Measurements from ENCODE around the gene UBASH3A.
A peak's percentile ranks its signal among the peaks of the same experiment; 100 is the strongest.

The UBASH3A gene

DNA sequence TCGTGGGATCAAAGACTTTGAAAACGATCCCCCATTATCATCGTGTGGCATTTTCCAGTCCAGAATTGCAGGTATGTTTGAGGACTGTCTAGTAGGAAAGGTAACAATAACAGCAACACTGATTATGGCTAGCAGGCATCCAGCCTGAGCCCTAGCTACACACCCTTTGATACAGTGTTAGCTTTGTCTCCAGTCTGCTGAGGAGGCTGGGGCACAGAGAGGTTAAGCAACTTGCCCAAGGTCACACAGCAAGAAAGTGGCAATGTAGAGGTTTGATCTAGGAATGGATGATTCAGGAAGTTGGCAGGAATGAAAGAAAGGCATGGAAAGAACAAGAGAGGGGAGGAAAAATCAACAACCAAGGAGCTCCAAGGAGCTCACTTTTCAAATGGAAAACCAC is 31.2 kb downstream of the UBASH3A start:
- no peak for DNase-seq

DNA sequence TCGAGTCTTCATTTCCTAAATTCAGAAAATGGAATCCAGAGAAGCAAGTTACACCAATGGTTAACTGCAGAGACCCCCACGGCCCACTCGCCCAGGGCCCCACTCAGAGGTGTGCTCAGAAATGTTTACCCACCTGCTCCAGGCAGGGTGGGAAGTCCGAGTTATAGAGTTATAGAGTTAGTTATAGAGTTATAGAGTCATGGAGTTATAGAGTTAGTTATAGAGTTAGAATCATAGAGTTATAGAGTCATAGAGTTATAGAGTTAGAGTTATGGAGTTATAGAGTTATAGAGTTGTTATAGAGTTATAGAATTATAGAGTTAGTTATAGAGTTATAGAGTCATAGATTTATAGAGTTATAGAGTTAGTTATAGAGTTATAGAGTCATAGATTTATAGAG is 31.7 kb downstream of the UBASH3A start:
- no peak for DNase-seq

DNA sequence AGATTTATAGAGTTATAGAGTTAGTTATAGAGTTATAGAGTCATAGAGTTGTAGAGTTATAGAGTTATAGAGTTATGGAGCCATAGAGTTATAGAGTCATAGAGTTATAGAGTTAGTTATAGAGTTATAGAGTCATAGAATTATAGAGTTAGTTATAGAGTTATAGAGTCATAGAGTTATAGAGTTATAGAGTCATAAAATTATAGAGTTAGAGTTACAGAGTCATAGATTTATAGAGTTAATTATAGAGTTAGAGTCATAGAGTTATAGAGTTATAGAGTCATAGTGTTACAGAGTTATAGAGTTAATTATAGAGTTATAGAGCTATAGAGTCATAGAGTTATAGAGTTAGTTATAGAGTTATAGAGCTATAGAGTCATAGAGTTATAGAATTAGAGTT is 32.1 kb downstream of the UBASH3A start:
- no peak for DNase-seq

DNA sequence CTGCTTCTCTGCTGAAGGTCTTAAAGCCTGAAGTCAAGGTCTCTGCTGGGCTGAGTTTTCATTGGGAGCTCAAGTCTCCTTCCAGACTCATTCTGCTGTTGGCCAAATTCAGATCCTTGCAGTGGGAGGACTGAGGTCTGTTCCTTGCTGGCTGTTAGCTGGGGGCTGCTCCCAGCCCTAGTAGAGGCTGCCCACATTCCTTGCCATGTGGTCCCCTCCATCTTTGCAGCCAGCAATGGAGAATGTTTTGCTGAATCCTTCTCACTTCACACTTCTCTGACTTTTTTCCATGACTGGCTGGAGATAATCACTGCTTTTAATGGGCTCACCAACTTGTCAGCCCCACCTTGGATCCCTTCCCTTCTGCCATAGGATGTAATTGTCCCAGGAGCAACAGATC is 33.2 kb downstream of the UBASH3A start:
- DNase-seq: no peak

DNA sequence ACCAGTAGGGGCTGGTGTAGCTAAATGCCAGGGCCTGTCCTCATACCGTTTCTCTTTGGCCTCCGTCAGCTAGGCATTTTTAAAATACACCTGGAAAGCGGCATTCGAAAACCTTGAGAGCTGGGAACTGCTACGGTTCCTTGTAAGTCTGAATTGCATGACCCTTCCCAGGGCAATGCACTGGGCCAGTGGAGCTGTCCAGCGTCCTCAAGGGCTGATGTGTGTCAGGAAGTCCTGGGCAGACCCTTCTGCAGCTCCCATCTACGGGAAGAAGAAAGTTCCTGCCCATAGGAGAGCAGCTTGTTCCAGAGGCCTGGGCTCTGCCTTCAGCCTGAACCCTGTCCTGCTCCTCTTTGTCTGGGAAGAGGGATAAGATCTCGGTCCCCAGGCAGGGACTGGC is 34.1 kb downstream of the UBASH3A start:
- no peak for DNase-seq

DNA sequence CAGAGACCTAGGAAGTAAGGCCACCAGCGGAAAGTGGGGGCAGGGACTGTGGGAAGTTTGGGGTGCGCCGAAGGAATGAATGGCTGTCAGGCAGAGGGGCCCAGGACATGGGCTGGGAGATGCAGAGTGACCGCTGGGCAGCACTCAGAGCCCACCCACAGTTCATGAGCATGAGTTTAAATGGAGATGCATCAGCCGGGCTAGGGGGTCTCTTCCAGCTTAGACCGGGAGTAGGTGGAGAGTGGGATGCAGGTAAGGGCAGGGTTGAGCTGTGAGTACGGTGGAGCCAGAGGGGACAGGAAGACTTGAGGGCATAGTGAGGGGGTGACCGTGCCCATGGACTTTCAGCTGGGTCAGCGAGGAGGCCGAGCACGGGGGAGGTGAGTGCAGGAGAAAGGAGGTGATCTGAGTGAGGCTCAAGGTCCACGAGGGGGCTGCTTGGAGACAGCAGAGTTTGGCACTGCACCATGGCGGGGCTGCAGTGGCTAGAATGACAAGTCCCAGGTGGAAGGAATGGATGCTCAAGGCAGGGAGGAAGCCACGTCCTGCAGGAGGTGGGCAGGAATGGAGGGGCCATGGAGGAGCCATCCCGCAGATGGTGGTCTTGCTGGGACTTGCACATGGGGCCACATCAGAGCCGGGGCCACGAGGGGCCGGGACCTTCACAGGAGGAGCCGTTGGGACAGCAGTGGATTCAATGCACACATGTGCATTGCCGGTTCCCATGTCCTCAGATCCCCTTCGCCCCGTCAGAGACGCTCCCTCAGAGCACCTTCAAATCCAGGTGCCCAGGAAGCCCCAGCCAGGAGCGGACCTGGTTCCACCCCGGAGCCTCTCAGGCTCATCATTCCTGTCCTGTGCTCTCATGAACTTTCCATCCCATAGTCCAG is 34.9 kb downstream of the UBASH3A start:
- no peak for DNase-seq

DNA sequence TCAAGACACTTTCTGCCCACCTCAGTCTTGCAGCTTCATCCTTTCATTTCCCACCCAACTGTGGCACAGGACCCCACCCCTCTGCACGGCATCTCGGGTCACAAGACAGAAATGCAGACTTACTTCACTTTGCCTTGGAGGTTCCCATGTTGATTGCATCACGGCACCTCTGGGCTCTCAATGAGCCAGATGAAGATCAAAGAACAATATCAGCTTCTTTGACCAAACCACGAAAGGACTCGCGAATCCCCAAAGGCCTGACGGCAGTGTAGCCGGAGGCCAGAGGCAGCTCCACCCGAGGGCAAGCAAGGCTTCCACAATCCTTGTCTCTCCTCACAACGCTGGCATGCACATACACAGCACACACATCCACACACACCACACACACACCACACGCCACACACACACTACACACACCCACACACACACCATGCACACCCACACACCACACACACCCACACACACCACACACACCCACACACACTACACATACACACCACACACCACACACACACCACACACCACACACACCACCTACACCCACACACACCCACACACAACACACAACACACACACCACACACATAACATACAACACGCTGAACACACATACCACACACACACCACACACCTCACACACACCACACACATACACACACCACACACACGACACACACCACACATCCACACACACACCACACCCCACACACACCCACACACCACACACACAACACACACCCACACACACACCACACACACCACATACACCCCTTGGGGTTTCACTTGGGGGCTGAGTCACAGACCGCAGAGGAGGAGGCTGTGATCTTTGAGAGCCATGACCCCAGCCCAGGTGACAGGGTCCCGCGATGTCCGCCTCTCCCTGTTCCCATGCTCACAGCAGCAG is 35.8 kb downstream of the UBASH3A start:
- peak; percentile 58 for DNase-seq

DNA sequence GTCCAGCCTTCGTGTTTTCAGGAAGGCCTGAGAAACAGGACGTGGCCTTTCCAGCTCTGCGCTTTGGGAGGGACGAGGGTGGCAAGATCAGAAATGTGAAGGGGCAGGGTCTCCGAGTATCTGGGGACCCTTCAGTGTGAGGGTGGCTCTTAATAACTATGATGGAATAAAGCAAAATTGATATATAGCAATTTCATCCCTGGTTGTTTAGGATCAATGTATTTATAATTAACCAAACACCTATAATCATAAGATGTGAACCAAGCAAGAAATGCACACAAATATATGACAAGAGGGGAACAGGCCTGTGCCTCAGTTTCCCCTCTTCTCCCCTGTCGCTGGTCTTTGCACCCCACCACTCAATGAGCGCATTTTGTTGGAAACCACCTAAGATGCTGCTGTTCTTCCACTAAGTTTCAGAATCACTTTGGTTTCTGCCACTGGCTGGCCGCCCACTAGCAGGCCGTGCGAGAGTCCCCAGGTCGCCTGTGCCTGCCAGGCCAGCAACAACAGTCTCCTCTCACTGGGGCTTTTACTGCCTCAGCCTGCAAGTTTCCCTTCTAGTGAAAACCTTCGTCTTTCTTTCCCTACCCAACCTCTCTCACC is 36.6 kb downstream of the UBASH3A start:
- no peak for DNase-seq

DNA sequence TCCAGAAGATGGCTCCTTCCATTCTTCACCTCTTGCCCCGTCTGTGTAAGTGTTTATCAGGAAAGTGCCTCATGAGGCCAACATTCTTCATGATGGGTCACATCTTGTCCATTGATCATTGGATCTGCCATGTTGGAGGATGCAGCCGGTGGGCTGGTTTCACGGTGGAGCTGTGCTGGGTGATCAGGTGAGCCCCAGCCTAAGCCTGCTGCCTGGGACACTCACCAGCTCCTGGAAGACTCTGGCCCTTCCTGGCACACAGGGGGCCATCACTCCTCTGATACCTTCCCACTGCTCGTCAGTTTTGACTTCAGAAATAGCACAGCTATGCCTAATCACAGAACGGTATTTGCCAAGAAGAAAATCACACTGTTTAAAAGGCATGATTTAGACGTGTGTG is 38.3 kb downstream of the UBASH3A start:
- DNase-seq: no peak

DNA sequence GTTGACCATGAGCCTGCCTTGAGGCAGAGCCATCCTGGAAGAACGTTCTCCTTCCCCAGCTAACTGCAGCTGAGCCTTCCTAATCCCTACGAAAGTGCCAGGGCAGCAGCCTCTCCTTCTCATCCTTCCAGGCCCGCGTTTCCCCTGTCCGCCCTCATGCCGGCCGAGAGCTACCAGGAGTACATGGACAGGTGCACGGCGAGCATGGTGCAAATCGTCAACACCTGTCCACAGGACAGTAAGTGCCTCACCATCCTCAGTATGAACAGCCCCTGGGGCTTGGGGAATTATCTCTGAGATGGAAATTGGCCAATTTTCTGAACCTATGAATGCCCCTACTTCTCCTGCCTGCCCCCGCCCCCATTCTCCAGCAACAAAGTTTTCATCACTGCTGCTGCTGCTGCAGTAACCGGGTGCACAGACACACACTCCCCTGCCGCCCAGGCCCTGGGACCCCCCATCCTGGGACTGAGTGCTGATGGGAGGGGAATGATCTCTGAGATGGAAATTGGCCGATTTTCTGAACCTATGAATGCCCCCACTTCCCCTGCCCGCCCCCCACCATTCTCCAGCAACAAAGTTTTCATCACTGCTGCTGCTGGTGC is 39.6 kb downstream of the UBASH3A start:
- DNase-seq: no peak

DNA sequence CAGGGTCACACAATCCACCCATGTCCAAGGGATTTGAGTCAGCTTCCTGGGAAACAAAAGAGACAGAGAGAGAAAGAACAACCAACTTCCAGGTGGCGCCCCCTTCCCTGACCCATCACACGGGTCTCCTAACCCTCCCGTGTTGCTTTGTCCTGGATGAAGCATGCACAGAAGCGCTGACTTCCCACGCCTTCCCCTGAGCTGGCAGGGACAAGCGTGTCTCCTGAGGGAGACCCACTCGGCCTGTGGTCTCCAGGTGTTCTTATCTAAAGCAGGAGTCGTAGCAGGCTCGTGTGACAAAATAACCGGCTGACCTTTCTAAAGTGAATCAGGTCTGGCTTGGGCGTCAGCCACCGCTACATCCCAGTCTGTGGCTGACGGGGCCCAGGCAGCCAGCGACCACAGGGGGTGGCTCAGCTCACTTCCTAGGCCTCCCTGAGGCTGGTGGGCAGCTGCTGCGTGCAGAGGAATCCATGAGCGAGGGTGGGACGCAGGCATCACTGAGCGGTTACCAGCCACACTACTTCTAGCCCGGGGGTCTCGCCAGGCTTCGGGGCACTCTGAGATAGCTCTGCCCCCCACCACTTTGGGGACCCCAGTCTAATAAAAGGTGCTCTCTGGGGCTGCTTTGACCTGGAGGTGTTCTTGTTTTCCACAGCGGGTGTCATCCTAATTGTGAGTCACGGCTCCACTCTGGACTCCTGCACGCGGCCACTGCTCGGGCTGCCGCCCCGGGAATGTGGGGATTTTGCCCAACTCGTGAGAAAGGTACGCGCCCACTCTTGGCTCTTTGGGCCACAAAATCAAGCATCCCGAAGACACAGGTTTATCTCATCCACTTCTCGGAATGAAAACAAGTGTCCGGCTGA is 40.4 kb downstream of the UBASH3A start:
- no peak for DNase-seq

DNA sequence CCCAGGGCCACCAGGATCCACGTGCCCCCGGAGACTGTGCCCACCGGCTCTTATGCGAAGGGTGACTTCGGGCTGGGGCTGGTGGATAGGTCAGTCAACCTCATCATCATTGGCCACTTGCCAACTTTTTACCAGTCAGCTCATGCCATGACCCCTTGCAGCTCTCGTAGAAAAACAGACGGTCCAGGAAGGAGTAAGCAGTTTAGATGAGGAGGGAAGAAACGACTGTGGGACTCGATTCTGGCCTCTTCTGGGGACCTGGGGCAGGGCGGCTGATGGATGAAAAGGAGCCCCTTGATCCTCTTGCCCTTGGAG is 41.0 kb downstream of the UBASH3A start:
- DNase-seq: no peak

DNA sequence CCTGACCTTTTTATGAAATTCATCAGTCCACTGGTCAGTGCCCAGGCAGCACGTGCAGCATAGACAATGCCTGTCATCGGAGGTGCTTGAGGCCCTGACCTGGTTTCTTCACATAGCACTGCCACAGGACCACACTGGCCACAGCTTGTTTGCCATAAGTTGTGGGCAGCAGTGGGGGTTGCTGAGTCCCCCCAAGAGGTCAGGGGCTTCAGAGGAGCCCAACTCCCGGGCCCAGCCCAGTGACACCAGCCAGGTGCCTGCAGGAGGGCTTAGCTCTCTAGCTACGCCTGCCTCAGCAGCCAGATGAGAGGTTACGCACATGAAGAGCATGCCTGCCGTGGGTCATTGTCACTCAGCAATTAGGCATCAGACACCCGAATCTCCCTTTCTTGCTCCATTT is 41.6 kb downstream of the UBASH3A start:
- DNase-seq: no peak

DNA sequence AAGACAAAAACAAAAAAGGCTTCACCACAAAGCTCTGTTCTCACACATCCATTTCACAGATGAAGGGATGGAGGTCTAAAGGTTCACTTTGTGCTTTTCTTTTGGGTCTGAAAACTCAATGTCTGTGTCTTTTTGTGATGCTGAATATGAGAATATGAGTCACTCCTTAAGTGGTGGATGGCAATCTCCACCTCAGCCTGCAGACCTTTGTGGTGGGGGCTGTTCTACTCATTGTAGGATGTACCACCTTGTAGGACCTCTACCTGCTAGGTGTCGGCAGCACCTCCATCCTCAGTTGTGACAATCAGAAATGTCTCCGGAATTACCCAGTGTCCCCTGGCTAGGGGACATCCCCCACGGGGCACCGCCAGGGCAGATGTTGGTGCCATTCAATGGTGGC is 42.8 kb downstream of the UBASH3A start:
- no peak for DNase-seq

DNA sequence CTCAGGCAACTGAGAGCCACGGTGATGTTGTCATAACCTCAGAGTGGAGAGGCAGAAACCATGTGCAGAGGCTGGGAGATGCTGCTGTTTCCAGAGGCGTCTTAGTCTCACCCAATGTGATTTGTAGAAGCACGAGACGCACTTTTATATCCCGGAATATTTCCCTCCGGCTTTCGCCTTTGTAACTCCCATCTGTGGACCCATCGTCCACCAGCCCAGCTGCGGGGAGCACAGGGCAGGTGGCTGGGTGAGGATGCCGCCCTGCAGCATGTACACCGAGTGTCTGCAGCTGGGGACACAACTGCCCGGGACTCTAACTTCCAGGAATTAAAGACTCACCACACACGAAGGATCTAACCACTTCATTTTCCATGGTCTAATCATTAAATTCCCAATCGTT is 43.5 kb downstream of the UBASH3A start:
- DNase-seq: no peak

DNA sequence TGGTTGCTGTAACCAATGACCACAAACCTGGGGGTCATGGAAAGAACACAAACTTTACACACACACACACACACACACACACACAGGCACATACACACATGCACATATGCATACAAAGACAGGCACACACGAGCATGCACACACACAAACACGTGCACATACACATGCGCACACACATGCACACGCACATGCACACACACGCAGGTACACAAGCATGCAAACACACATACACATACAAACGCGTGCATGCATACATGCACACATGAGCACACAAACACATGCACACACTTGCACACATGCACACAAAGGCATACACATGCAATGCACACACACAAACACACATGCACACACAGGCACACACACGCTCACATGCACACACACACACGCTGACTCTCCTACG is 44.0 kb downstream of the UBASH3A start:
- DNase-seq: no peak

DNA sequence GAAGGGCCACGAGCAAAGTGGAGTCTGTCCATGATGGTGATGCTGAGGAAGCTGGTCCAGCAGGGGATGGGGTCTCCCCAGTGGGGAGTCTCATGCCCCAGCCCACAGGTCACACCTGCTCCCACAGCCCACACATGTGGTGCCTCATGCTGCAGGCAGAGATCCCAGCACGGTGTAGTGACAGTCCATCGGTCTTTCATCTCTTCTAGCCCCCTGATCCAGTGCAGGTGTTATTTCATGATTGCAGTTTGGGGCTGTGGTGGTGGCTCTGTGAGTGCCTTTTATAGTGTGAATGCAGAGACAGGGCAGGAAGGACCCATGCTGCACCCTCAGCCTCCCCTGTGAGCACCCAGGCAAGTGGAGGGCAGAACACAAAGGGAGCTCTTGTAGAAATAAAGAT is 45.0 kb downstream of the UBASH3A start:
- no peak for DNase-seq

DNA sequence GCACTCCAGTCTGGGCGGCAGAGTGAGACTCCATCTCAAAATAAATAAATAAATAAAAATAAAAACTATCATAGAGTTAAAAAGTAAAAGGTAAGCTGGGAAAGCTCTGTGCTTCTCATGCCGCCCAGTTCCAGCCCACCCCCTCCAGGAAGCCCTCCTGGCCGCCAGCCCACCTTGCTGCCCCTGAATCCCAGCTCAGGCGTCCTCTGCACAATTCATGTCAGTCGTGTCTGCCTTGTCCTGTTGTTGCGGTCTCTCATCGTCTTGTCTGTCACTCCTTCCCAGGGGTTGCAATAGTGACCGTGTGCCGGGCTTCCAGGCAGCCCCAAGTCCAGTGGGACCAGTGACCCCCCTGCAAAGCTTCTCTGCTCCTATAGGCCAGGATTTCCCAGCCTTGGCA is 48.2 kb downstream of the UBASH3A start:
- DNase-seq: no peak

DNA sequence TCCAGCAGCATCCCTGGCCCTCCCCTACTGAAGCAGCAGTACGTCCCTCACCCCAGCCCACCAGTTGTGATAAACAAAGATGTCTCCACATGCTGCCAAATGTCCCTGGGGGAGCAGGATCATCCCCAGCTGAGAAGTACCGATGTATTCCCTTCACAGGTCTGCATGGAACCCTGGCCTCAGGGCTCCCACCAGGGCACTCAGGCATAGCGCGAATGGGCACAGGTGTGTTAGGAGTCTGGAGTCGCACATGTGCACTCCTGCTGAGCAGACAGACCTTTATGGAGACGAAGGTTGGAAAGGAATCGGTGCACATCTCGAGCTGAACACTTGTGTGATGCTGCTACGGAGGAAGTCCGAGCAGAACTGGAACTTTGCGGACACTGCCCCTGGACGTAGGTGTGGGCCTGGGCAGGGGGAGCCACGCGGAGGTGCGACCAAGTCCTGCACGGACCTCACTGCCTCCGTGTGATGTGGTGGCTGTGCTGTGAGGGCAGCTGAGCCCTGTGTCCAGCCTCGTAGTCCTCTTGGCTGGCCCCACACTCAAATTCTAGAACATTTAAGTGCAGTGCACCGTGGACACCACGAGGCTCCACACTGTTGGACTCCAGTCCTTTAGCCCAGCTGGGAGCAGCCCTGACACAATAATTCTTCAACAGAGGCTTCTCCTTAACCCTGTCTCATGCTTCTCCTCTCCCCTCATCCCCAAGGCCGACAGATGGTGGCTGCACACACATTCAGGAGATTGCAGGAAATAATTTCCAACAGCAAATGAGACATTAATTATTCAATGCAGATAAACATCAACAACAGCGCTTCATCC is 48.9 kb downstream of the UBASH3A start:
- DNase-seq: no peak

DNA sequence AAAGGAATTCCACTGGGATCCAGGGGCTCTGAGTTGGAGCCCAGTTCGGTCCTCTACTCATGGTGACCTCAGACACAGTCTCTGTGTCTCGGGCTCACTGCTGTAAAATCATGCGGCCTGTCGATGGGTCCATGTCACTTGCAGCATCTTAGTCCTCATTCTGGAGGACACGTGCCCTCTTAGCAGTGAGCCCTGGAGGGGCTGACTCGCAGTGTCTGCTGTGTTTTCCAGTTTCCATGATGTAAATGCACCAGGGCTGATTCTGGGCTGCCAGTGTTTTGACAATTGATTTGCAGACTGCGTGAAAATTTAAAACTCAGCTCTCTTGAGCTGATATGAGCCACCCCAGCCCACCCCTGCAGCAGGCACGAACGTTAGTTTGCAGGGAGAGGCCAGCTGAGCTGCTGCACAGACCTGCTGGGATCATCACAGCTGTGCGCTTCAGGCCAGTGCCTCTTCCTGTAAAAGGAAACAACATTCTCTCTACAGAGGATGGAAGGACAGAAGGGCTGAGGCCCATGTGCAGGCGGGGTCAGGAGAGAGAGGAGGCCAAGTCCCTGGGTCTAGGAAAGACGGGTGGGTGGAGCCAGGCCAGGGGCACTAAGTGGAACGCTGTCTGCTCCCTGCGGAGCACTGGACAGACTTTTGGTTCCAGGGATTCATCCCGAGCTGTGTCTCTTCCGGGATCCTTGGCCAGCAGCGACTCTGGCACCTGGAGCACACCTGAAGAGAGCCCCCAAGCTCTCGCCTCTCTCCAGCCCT is 49.7 kb downstream of the UBASH3A start:
- no peak for DNase-seq

All from MV-4-11 (cell line).